GM19468 (cell line): ENCODE measurements around the gene KDM4C.
"Not testable (repeated sequence)": the region's sequence is repeated elsewhere in the genome, so short reads cannot be mapped to it uniquely, and the experiment has no call there.

Experiments
- ATAC-seq: cut with Tn5 transposase; IDR thresholded peaks from one replicate; pipeline ENCODE4 v1.9.1; 2021; ENCODE audit warnings: mild to moderate bottlenecking, moderate library complexity, moderate number of reproducible peaks; ENCODE audit not compliant: unreplicated experiment; ENCODE audit errors: extremely low read depth

Gene KDM4C

DNA sequence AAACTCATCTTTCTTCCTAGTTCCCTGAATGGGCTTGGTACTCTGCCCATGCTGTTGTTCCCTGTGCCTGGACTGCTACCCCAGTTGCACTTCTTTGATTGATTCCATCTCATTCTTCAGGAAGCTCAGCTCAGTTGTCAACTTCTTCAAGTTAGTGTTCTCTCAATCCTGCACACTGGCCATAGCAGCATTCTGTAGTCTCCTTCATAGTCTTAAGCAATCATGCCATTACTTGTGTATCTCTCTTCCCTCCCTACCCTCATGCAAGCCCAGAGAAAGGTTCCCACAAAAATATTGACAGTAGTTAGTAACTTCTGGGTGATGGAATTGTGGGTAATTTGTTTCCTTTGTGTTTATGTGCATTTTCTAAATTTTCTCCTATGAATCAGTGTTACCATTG is 5.5 kb downstream of the KDM4C start:
- no peak for ATAC-seq

DNA sequence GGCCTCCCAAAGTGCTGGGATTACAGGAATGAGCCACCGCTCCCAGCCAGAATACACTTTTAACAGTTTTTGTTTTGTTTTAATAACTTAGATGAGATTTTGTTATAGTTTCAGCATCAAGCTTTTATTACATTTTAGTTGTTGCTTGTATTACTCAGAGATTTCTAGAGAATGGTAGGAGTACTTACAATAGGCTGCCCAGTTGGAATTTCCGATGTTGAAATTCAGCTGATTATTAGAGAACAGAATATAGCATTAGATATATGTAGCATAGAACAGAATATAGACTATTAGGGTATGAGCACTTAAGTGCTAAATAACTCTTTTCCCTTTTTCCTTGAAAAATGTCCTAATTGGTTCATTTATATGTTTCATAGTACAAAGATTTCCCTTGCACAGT is 6.2 kb downstream of the KDM4C start:
- ATAC-seq: no peak

DNA sequence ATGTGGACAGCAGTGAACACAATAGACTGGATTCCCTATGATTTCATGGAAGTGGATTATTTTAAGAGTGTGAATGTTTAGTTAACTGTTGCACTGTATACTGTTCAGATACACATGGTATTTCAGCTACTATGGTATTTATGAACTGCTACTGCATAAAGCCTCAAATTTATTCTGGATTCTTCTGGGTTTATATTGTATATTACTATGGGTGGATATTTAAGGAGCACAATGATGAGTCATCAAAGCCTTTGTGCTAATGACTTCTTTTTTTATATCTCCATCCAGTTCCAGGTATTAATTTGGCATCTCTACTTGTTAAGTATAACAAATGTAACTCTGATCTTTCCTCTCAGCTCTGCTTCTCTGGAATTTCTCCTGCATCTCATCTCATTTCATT is 6.8 kb downstream of the KDM4C start:
- ATAC-seq: no peak

DNA sequence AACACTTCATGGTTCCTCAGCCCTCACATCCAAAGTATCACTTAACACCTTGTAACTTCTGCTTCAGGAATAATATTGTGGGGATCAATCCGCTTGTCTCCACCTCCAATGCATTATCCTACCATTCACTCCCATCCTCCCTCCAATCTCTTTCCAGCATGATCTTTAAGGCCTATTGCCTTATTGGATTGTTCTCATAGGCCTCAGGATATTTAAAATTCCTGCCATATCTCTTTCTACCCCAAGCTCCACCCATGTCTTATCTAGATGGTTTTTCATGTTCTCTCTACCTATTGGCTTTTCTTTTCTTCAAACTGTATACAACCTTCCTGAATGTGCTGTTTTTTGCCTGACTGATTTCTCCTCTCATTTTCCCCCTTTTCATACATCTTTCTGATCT is 7.2 kb downstream of the KDM4C start:
- ATAC-seq: no peak

DNA sequence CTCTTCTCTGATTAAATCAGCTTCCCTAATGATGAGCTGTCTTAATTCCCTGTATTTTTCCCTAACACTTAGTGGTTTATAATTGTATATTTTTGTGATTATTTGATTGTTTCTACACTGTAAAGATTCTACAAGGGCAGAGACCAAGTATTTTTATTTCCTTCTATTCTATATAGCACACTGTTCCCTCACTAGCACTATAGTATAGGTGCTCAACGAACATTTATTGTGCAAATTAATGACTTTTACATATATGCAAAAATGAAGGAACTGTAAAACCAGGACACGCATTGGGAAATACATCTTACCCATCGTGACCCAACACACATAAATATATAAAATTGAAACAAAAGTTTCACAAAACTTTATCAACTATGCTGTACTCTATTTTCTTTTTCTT is 7.6 kb downstream of the KDM4C start:
- no peak for ATAC-seq

DNA sequence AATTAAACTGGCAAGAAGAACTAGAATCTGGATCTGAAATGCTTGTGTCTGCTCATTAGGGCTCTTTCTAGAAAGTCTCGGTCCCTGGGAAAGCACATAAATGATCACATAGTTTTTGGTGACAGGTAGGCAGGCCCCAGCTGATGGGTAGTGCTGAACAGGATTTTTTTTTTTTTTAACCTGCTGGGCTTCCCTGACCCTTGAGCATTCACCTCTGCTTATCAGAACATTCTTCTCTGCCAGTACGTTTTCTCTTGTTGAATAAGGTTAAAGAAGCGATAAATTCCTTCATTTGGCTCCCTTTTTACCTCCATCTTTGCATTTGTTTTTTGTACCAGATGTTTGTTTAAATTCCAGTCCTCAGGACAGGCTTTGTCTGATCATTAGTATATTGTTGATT is 8.8 kb downstream of the KDM4C start:
- no peak for ATAC-seq

DNA sequence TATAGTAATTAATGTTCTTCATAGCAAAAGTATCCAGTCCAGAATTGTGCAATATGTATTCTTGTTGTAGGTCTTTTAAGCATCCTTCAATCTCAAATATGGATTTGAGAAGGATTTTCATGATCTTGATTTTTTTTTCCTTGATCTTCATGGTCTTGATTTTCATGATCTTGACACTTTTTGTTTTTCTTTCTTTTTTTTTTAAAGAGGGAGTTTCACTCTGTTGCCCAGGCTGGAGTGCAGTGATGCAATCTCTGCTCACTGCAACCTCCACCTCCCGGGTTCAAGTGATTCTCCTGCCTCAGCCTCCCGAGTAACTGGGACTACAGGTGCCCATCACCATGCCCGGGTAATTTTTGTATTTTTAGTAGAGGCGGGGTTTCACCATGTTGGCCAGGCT is 10.8 kb downstream of the KDM4C start:
- ATAC-seq: not testable (repeated sequence)

DNA sequence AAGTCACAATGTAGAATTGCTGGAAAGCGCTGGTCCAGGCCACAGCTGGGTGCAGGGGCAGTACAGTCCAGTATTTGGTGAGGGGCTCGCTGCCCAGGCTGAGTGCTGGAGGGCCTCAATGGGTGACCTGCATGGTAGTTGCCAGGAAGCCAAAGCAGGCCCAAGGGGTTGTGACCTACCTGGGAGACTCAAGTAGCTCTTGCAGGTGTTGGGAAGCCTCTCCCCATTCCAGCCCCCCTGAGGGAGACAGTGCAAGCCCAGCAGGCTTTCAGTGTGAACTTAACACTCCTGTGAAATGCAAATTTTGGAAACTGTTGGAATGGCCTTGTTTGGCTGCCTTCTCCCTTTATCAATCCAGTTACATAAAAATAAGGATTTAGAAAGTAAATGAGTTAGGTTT is 13.9 kb downstream of the KDM4C start:
- ATAC-seq: no peak

DNA sequence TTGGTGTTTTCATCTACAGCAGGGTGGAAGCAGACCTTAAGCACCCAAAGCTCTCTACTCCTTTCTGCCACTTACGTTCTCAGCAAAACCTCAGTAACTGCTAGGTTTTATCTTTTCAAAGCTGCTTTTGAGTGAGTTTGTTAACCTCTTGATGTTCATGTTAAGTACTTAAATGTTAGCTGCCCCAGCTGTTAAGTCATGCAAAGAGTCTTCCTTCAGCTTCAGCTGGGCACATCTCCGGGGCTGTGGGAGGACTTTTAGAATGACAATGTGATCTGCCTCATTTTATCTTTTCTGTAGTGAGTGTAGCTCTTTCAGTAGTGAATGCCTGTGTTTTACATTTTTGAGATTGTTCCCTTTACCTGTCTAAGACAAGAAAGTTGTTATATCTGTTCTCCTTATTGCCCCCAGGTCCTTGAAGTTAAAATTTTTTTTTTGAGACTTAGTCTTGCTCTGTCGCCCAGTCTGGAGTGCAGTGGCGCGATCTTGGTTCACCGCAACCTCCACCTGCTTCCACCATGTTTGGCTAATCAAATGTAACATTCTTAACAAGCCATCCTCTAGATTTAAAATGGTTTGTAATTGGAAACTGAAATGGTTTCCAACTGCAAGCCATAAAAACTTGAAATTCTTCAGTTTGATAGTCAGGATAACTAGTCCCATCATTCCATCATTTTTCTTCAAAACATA is 19.6 kb downstream of the KDM4C start:
- ATAC-seq: no peak

DNA sequence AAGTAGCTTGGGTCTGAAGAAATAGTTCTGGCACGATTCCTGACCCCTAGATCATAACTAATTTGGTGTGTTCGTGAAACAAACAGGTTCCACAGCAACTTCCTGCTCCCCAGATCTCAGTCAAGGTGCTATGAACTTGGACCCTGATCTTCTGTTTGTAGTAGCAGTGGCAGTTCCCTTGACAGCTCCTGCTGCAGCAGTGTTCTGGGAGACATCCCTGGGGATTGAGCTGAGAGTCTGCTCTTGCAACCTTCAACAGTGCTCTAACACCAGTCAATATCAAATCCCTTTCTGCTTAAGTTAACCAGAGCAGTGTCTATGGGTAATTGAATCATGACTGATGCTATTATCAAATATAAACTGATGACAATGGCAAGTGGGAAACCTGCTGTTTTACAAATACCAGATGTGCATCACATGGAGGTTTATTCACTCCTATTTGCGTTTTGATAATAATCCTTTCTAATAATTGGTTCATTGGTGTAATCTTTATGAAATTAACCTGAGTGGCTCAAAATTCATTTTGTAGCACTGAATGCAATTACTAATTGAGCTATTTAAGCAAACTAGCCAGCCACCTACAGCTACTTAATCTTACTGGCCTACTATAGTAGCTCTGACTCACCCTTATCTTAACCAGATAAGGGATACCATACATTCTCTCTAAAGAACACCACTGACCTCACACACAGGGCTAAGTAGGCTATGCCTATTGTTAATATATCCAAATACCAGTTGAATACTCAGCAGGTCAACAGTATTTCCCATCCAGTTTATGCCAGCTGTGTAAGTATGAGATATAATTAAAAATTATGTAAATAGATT is 21.9 kb downstream of the KDM4C start:
- no peak for ATAC-seq

DNA sequence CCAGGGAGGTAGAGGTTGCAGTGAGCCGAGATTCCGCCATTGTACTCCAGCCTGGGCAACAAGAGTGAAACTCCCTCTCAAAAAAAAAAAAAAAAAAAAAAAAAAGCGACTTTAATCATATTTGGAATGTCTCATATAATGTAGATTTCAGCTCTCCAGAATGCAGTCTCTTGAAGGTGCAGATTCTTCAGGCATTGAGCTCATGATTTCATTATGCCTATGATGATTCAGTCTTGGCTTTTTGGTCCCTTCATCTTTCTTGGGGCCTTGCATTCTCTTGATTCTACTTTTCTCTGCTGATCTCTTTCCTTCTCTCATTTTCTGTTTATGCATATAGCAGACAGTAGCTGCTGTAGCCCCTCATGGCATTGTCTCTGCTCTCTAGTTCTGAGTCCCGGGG is 22.9 kb downstream of the KDM4C start:
- ATAC-seq: no peak

DNA sequence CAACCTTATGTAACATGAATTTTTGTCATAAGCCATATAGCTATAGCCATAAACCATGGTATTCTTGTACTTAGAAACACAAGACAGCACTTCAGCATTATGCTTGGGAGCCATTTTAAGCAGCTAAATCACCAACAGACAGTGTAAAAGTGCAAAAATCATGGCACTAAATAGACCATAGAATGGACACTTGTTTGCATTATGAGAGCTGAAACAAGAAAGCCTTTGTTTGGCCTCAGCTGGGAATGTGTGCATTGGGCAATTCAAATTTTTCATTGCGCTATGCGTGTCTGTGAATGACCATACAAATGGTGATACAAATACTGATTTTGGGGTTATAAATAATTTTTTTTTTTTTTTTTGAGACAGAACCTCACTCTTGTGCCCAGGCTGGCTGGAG is 23.7 kb downstream of the KDM4C start:
- ATAC-seq: no peak

DNA sequence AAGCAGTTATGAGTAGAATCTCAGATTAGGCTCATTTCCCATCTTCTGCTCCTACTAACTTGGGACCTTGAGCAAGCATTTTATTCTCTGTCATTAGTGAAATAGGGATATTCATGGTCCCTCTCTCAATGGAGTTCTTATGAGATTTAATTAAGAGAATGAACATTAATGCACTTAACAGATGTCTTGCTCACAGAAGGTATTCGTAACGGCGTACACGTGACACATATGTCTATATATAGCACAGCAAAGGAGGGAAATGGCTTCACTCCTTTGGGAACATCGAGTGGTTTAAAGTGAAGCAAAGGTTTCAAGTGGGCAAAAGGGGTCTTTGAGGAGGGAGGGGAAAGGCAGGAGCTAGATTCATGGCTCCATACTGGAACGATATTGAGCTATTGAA is 24.6 kb downstream of the KDM4C start:
- no peak for ATAC-seq

DNA sequence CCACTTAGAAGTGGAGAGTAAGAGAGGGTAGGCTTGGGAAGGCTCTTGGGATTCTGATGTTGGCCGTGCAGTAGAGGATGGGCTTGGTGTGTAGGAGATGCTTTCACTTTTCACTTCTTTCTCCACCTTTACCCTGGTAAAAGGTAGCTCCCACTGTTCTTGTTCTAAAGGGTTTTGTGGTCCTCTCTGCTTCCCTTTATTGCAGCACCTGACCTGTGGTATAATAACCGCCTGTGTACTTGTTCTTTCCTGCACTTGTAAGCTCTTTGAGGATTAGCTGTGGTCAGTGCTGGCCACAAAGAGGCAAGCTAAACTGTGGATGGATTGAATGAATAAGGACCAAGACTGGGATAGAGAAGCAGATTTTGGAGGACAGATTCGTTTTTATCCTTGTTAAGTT is 25.2 kb downstream of the KDM4C start:
- no peak for ATAC-seq

DNA sequence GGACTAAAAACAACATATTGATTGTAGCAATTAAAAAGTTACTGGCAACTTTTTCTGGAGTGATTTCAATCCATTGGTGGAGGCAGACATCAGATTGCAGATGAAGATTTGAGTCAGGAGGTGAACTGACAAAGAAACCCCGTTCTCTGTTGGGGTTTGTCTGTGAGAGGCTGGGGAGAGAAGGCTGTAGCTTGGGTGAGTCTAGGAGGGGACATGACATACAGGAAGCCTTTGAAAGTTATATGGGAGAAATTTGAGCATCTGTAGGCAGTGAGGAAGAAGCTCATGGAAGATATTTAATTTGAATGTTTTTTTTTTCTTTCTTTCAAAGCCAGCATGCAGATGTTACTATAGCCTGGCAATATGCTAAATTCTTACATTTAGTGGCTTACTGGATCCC is 26.0 kb downstream of the KDM4C start:
- ATAC-seq: no peak

DNA sequence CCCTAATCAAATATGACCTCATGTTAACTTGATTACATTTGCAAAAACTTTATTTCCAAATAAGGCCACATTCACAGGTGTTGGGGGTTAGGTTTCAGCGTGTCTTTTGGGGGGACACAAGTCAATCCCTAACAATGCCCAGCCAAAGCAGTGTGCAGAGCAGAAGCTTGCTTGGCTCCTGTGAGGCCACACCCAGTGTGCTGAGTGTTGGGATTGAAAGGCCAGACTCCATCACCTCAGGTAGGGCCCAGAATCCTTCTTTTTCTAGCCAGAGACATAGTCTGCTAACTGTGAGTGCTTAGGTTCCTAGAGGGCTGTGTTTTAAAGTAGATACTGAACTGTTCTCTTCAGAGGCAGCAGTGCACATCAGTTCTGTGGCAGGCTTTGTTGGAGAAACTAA is 27.9 kb downstream of the KDM4C start:
- ATAC-seq: no peak

DNA sequence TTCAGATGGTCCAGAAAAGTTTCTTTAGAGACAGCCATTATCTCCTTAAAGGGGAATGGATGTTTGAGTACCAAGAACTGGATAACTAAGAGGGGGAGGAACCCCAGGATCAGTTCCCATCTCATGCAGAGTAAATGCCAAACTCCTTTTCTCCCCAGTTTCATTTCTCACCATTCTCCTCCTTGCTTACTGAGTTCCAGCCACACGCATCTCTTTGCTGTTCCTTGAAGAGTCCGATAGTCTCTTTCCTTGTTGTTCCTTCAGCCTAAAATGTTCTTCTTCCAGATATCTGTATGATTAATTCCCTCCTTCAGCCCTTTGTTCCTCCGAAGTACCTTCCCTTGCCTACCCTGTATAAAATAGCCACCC is 30.0 kb downstream of the KDM4C start:
- no peak for ATAC-seq

DNA sequence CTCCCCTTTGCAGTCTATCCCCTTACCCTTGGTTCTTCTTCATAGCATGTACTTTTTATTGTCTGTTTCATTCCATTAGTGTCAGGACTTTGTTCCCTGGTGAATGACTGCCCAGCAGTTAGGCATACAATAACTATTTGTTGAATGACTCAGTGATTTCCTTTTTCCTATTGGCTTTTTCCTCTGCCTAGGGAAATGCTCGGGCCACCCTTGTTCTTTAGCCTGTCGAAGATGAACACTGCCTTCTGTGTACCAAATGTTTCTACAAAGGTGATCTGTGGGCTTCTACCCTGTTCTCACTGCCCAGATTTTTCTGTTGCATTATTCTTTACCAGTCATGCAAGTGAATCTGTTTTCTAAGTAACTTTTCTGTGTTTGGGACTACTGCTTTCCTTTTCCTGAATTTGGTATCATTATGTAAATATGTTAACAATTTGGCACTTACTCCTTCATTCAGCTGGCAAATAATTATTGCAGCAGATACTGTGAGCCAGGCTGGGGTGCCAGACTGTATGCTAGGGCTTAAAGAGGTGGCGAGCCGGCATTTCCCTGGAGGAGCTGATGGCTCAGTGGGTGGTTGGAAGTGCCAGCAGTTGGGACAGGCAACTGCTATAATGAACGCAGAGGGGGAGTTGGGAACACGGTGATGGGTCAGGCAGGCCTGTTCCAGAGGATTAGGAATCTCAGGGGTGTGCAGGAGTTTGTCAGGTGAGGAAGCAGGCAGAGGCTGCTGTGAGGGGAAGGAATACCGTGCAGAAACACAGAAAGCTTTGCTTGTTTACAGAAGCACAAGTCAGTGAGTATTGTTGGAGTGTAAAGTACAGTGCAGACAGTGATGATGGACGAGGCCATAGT is 30.6 kb downstream of the KDM4C start:
- no peak for ATAC-seq

DNA sequence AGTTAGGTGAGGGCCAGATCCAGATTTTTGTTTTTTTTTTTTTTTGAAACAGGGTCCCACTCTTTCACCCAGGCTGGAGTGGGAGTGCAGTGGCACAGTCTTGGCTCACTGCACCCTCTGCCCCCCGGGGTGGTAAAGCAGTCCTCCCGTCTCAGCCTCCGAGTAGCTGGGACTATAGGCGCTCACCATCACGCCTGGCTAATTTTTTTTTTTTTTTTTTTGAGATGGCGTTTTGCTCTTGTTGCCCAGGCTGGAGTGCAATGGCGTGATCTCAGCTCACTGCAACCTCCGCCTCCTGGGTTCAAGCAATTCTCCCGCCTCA is 31.2 kb downstream of the KDM4C start:
- ATAC-seq: not testable (repeated sequence)

DNA sequence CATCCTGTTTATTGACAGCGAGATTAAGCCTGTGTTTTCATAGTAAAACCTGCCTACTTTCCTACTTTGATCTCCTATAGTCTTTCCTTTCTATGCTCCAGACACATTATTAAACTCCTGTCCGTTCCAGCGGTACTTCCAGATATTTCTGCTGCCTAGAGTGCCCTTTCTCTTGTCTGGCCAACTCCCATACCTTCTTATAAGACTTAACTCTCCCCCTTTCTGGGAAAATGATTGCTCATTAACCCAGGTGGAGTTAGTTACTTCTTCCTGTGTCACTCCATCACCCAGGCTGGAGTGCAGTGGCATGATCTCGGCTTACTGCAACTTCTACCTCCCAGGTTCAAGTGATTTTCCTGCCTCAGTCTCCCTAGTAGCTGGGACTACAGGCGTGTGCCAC is 33.1 kb downstream of the KDM4C start:
- no peak for ATAC-seq

DNA sequence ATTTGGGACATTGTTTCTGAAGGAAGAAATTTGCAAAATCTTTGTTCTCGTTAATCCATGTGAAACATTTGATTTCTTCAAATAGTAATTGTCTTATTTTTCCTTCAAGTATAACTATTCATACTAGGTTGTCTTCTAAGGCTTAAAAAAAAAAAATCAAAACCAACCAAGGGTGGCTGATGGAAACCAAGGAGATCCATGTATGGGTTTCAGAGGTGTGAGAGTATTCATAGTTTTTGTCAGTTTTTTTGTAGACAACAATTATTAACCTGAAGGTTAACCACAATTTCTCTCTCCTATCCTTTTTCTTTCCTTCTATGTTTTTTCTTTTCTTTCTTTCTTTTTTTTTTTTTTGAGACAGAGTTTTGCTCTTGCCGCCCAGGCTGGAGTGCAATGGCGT is 35.4 kb downstream of the KDM4C start:
- peak; percentile 27 for ATAC-seq
